ENCODE measurements around the gene GAB1. TPM values are rescaled to one million over a fixed set of nuclear protein-coding genes. Genes with fewer than 3 reads are reported as not detected.

GAB1 gene
- total and polyA plus RNA-seq, 2 experiments from 2014 or later: 1.8 to 6.3 TPM

- in situ Hi-C loops (cut with MboI): no loop called here
- peak within 1 kb of the TSS; percentile 98 for H3K9ac ChIP-seq
These were observed 176.9 kb downstream of the GAB1 start, which contains the start of gene SMARCA5 for GRCh38 chr4:143513314-143514168. Gene SMARCA5, plus strand, starts transcription at chr4:143513702. Its CDS starts 223 bp downstream, at chr4:143513925.

GRCh38 chr4:143514169-143514495 lies 177.5 kb downstream of the GAB1 start:
- Histone ChIP-seq H3K79me2 (ENCODE audit: insufficient read depth) (peaks cover 55% of the 10 kb centered on the region), H4K20me1 (ENCODE audit: insufficient read depth) (peaks cover 5% of the 10 kb centered on the region; the same call in 1 of the 2 replicates), H3K9me2 (ENCODE audit: insufficient read depth) (no peaks in the 10 kb centered on the region), H3K36me3 (ENCODE audit: low read depth) (peaks cover 16% of the 10 kb centered on the region), H2AFZ (peak overlapping the region; percentile 90), H3K9ac (peak overlapping the region; percentile 98), H3K27ac (peak overlapping the region; percentile 96), H3K4me2 (ENCODE audit: unreplicated experiment) (peak overlapping the region; percentile 91), H3K27me3 (replicated peaks; ENCODE audit: insufficient read depth) (no peaks in the 10 kb centered on the region), H3K4me1 (ENCODE audit: insufficient read depth) (peaks cover 21% of the 10 kb centered on the region), H3F3A (ENCODE audit: insufficient read depth) (peaks cover 15% of the 10 kb centered on the region), H3K9me3 (ENCODE audit: low read depth) (no peaks in the 10 kb centered on the region), H3K4me3 (peak overlapping the region; percentile 97)
- DNase-seq: no peak
- TF ChIP-seq EZH2 (IDR thresholded peaks at IDR 0.05; ENCODE audit: insufficient read depth, poor library complexity, severe bottlenecking) (no peak), EZH2phosphoT487 (IDR thresholded peaks at IDR 0.05; ENCODE audit: insufficient read depth, low read depth) (no peak)
- WGBS, 2 experiments (ENCODE audit: low coverage in 1 of 2, low lambda C conversion rate in 2 of 2, missing lambda C conversion rate in 2 of 2): 0 to 2% methylated on average over 13 of the region's 13 CpGs
- in situ Hi-C loops (cut with MboI): no loop called here

More at GRCh38 chr4:143513314-143514168, 176.9 kb downstream of the GAB1 start, which contains the start of gene SMARCA5:
- peak within 1 kb of the TSS; percentile 97 for H3K4me3 ChIP-seq
- peaks cover 20% of the 10 kb centered on the region for H3K4me1 ChIP-seq (ENCODE audit: insufficient read depth)
- peak within 1 kb of the TSS; percentile 90 for H2AFZ ChIP-seq
- H3K9me3 ChIP-seq (ENCODE audit: low read depth): no peaks in the 10 kb centered on the region
- H3K36me3 ChIP-seq (ENCODE audit: low read depth): peaks cover 11% of the 10 kb centered on the region
- peaks cover 15% of the 10 kb centered on the region for H3F3A ChIP-seq (ENCODE audit: insufficient read depth)
- peak within 1 kb of the TSS; percentile 91 for H3K4me2 ChIP-seq (ENCODE audit: unreplicated experiment)
- no peak for TF ChIP-seq EZH2 (IDR thresholded peaks at IDR 0.05; ENCODE audit: insufficient read depth, poor library complexity, severe bottlenecking)
- TF ChIP-seq EZH2phosphoT487 (IDR thresholded peaks at IDR 0.05; ENCODE audit: insufficient read depth, low read depth): no peak
- H4K20me1 ChIP-seq (ENCODE audit: insufficient read depth): peaks cover 5% of the 10 kb centered on the region; the same call in 1 of the 2 replicates
- peaks cover 49% of the 10 kb centered on the region for H3K79me2 ChIP-seq (ENCODE audit: insufficient read depth)
- peak within 1 kb of the TSS; percentile 96 for H3K27ac ChIP-seq
- H3K9me2 ChIP-seq (ENCODE audit: insufficient read depth): no peaks in the 10 kb centered on the region
- no peaks in the 10 kb centered on the region for H3K27me3 ChIP-seq (replicated peaks; ENCODE audit: insufficient read depth)
- peak; percentile 99 for DNase-seq
- 0 to 2% methylated on average over 75 to 79 of the region's 86 CpGs for WGBS, 2 experiments (ENCODE audit: low coverage in 1 of 2, low lambda C conversion rate in 2 of 2, missing lambda C conversion rate in 2 of 2)

GRCh38 chr4:143514497-143514896 lies 177.8 kb downstream of the GAB1 start:
- H3K9ac ChIP-seq: peak overlapping the region; percentile 98
- peaks cover 59% of the 10 kb centered on the region for H3K79me2 ChIP-seq (ENCODE audit: insufficient read depth)
- no peaks in the 10 kb centered on the region for H3K9me2 ChIP-seq (ENCODE audit: insufficient read depth)
- H3K27me3 ChIP-seq (replicated peaks; ENCODE audit: insufficient read depth): no peaks in the 10 kb centered on the region
- in situ Hi-C loops (cut with MboI): no loop called here
- peak overlapping the region; percentile 90 for H2AFZ ChIP-seq
- WGBS, 2 experiments (ENCODE audit: low coverage in 1 of 2, low lambda C conversion rate in 2 of 2, missing lambda C conversion rate in 2 of 2): 0 to 1% methylated on average over 18 of the region's 18 CpGs
- H3K27ac ChIP-seq: peak overlapping the region; percentile 96
- H3K4me2 ChIP-seq (ENCODE audit: unreplicated experiment): peak overlapping the region; percentile 91
- DNase-seq: peak; percentile 77
- H4K20me1 ChIP-seq (ENCODE audit: insufficient read depth): peaks cover 5% of the 10 kb centered on the region; the same call in 1 of the 2 replicates
- TF ChIP-seq EZH2 (IDR thresholded peaks at IDR 0.05; ENCODE audit: insufficient read depth, poor library complexity, severe bottlenecking): no peak
- no peak for TF ChIP-seq EZH2phosphoT487 (IDR thresholded peaks at IDR 0.05; ENCODE audit: insufficient read depth, low read depth)
- peak overlapping the region; percentile 97 for H3K4me3 ChIP-seq
- H3K36me3 ChIP-seq (ENCODE audit: low read depth): peaks cover 20% of the 10 kb centered on the region
- H3K9me3 ChIP-seq (ENCODE audit: low read depth): no peaks in the 10 kb centered on the region
- peaks cover 15% of the 10 kb centered on the region for H3F3A ChIP-seq (ENCODE audit: insufficient read depth)
- H3K4me1 ChIP-seq (ENCODE audit: insufficient read depth): peaks cover 24% of the 10 kb centered on the region

- Histone ChIP-seq H4K20me1 (ENCODE audit: insufficient read depth) (peaks cover 5% of the 10 kb centered on the region; the same call in 1 of the 2 replicates), H3K79me2 (ENCODE audit: insufficient read depth) (peaks cover 63% of the 10 kb centered on the region), H3K9me3 (ENCODE audit: low read depth) (no peaks in the 10 kb centered on the region), H3K4me3 (peak overlapping the region; percentile 97), H3F3A (ENCODE audit: insufficient read depth) (peaks cover 15% of the 10 kb centered on the region), H3K4me2 (ENCODE audit: unreplicated experiment) (peak overlapping the region; percentile 91), H2AFZ (peak overlapping the region; percentile 90), H3K9me2 (ENCODE audit: insufficient read depth) (no peaks in the 10 kb centered on the region), H3K36me3 (ENCODE audit: low read depth) (peaks cover 24% of the 10 kb centered on the region), H3K27ac (peak overlapping the region; percentile 96), H3K4me1 (ENCODE audit: insufficient read depth) (peaks cover 28% of the 10 kb centered on the region), H3K9ac (peak overlapping the region; percentile 98), H3K27me3 (replicated peaks; ENCODE audit: insufficient read depth) (no peaks in the 10 kb centered on the region)
- in situ Hi-C loops (cut with MboI): no loop called here
- 0 to 2% methylated on average over 5 of the region's 5 CpGs for WGBS, 2 experiments (ENCODE audit: low coverage in 1 of 2, low lambda C conversion rate in 2 of 2, missing lambda C conversion rate in 2 of 2)
- peak; percentile 35 for DNase-seq
- no peak for TF ChIP-seq EZH2 (IDR thresholded peaks at IDR 0.05; ENCODE audit: insufficient read depth, poor library complexity, severe bottlenecking)
- TF ChIP-seq EZH2phosphoT487 (IDR thresholded peaks at IDR 0.05; ENCODE audit: insufficient read depth, low read depth): no peak
These were observed 178.2 kb downstream of the GAB1 start for GRCh38 chr4:143514901-143515300.
